Activated CD8-positive, alpha-beta memory T cell treated with anti-CD3 and anti-CD28 coated beads, Interleukin-2, amount 50 U/mL, for 24 hours (primary cell): ENCODE measurements around the gene RHCE.
"Not testable (repeated sequence)": the region's sequence is repeated elsewhere in the genome, so short reads cannot be mapped to it uniquely, and the experiment has no call there.

Experiments
- DNase-seq: peaks from one replicate; pipeline ENCODE4 v3.0.0-alpha.2; 2020; ENCODE audit errors: extremely low read depth

Gene RHCE

DNA sequence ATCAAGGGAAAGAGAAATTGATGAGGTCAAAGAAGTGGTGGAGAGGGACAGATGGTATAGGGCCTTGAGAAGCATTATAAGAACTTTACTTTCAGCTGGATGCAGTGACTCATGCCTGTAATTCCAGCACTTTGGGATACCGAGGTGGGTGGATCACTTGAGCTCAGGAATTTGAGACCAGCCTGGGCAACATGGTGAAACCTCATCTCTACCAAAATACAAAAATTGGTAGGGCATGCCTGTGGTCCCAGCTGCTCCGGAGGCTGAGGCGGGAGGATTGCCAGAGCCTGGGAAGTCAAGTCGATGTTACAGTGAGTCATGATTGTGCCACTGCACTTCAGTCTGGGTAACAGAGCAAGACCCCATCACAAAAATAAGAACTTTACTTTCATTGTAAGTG, 76.8 kb downstream of the RHCE start:
- no peak for DNase-seq

- no peak for DNase-seq
Measured at GRCh38 chr1:25342846-25343245, 77.8 kb downstream of the RHCE start.

DNA sequence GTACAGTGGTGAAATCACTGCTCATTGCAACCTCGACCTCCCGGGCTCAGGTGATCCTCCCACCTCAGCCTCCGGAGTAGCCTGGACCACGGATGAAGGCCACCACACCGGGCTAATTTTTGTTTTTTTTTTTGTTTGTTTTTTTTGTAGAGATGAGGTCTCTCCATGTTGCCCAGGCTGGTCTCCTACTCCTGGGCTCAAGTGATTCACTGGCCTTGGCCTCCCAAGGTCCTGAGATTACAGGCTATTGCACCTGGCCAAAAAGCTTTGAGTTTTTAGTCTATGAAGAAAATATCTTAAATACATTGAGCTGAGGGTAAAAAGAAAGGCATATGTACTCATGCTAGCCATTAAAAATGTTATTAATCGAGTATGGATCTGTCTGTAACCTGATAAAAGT, 78.9 kb downstream of the RHCE start:
- no peak for DNase-seq

- no peak for DNase-seq
Measured at GRCh38 chr1:25338986-25339385, 81.6 kb downstream of the RHCE start.

DNA sequence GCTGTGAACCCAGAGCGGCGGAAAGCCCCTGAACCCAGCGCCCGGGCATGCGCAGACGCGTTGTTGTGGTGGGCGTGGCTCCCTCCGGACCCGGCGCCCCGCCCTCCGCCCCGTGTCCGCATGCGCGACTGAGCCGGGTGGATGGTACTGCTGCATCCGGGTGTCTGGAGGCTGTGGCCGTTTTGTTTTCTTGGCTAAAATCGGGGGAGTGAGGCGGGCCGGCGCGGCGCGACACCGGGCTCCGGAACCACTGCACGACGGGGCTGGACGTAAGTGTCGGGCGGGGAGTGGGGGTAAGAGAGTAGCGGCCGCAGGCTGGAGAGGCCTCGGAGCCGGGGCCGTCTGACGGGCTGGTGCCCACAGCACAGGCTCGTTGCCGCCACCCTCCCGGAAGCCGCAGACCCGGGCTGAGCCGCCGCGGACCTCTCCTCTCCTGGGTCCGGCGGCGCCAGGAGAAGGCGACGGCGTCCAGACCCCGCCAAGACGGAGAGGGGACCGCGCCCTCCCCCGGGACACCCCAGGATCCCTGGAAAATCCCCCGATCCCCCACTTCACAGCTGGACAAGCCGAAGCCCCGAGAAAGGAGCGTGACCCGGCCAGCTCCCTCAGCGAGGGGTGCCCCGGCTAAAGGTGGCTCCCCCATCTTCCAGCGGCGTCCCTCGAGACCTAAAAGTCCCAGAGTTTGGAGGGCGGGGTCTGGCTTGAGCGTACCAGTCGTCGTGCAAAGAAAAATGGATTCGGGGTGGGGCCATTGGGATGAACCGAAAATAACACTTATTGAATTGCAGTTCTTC, 82.2 kb downstream of the RHCE start, which contains the start of gene TMEM50A:
TMEM50A (plus strand) TSS at position 147 of the 794 bp plus-strand sequence. CDS start 2,153 bp downstream, outside the sequence.
- peak; percentile 77 for DNase-seq

DNA sequence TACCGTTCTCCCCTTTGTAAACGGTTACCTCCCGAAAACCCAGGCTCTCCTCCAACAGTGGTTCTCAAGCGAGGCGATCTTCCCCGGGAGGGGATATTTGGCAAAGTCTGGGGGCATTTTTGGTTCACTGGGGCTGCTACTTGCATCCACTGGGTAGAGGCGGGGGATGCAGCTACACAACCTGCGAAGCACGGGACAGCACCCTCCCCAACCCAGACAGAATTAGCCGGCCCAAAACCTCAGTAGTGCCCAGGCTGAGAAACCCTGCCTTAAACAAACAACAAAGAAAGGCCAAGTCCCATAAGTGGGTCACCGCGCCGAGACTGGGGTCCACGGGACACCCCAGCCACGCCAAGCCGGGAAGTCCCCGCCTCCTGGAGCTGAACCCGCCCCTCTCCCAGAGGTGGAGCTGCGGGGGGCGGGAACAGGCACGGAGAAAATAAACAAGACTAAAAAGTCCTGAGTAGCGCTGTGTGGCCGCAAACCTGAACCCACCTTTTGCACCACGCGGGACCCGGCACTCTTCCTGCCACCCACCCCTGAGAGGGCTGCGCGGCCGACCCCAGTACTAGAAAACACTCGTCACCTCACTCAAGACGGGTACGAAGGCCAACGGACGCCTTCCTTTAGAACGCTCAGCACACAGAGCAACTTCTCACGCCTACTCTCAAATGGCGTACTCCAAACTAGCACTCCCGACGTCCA, 83.0 kb downstream of the RHCE start:
- DNase-seq, result not testable (repeated sequence)

GRCh38 chr1:25336922-25337354, 83.7 kb downstream of the RHCE start:
- DNase-seq, result not testable (repeated sequence)

- not testable (repeated sequence) for DNase-seq
Measured at GRCh38 chr1:25329950-25330349, 90.7 kb downstream of the RHCE start.

GRCh38 chr1:25329336-25329735, 91.3 kb downstream of the RHCE start:
- DNase-seq, result not testable (repeated sequence)

DNA sequence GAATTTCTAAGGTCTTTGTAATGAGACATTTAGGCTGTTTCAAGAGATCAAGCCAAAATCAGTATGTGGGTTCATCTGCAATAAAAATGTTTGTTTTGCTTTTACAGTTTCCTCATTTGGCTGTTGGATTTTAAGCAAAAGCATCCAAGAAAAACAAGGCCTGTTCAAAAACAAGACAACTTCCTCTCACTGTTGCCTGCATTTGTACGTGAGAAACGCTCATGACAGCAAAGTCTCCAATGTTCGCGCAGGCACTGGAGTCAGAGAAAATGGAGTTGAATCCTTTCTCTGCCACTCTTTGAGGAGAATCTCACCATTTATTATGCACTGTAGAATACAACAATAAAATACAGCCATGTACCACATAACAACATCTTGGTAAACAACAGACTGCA, 91.8 kb downstream of the RHCE start:
- DNase-seq, result not testable (repeated sequence)

GRCh38 chr1:25327864-25328790, 92.5 kb downstream of the RHCE start:
- DNase-seq, result not testable (repeated sequence)

GRCh38 chr1:25324407-25324806, 96.2 kb downstream of the RHCE start:
- not testable (repeated sequence) for DNase-seq

- not testable (repeated sequence) for DNase-seq
Measured at GRCh38 chr1:25322127-25322526, 98.5 kb downstream of the RHCE start.

DNA sequence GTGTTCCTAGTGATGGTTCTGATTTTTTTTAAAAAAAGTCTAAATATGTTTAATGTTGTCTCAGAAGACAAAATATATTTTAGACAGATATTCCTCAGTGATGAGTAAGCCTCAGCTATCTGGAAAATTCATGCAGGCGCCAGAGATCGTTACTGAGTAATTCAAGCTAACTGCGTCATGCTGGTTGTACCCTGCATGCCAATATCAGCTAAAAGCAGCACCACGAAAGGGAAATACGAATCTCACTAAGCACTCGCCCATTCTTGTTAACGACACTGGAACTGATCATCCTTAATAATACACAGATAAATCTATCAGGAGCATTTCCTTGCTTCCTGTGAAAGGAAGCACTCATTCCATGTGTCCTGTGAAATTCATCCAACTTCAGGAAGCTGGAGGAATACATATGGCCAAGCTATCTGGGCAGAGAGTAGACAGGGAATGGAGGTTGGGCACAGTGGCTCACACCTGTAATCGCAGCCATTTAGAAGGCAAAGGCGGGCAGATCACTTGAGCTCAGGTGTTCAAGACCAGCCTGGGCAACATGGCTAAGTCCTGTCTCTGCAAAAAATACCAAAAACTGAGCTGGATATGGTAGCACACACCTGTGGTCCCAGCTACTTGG, 100.2 kb downstream of the RHCE start:
- DNase-seq, result not testable (repeated sequence)

DNA sequence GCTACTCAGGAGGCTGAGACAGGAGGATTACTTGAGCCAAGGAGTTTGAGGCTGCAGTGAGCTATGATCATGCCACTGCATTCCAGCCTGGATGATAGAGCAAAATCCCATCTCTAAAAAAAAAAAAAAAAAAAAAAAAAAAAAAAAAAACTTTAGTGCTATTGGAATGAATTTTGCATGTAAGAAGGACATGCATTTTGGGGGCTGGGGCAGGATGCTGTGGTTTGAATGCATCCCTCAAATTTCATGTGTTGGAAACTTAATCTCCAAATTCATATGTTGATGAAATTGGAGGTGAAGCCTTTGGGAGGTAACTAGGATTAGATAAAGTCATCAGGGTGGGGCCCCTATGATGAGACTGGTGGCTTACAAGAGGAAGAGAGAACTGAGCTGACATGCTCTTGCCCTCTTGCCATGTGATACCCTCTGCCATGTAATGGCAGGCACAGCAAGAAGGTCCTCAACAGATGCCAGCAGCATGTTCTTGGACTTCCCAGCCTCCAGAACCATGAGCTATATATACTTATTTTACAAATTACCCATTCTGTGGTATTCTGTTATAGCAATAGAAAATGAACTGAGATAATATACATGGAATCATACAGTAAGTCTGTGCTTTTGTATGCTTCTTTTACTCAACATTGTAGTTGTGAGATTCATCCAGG, 107.7 kb downstream of the RHCE start:
- not testable (repeated sequence) for DNase-seq
